ENCODE results near the gene TASP1.

Gene TASP1

DNA sequence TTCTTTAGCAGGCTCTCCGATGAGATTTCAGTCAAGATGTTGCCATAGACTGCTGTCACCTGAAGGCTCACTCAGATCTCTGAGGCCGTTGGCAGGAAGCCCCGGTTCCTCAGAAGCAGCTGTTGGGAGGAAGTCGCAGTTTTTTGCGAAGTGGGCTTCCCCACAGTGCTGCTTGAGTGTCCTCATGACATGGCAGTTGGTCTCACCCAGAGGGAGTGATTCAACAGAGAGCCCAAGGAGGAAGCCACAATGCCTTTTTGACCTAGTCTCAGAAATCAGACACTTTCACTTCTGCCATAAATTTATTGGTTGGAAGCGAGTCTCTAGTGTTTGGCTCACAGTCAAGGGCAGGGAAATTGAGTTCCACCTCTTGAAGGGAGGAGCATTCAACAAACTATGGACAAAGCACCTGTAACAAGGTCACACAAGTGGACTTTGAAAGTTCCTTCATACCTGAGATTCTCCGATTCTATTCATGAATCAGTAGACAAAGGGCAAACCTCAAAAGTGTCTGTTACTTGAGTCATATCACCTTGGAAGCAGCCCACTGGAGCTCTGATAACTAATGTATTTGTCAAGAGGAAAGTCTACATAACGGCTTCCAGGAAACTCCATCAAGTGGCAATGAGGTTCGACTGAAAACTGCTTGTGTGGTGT lies 208.3 kb downstream of the TASP1 start:
- no peak for DNase-seq

DNA sequence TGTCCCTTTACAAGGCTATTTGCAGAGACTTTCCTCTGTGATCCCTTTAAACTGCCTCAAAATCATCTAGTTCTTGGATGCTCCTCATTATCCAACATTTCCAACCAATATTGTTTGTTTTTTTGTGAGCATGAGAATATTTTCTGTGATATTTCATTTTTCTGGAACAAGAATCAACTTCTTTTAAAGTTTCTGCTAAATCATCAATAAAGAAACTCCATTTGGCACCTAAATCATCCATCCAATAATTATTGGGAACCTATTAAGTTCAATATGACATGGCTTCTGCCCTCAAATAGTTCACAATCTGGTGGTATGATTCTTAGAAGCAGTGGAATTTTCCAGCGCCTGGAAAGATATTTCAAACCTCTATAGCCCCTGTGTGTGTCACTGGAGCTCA lies 210.0 kb downstream of the TASP1 start:
- DNase-seq = no peak

DNA sequence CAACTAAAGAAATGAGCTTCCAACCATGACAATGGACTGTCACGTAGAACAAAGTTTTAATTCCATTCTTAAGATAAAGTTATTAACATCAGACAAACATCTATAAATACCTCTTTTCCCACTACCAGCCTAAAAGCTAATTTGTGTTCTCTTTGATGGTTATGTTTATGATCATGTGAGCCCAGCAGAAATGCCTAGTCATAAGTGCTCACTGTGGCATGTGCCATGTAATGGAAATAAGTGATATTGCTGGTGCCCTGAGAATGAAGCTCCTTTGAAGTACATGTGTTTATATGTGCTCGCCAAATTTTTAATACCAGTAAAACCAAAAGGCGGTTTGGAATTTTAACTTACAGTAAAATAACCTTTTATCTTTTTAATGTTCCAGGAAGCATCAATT lies 211.9 kb downstream of the TASP1 start:
- DNase-seq = no peak

DNA sequence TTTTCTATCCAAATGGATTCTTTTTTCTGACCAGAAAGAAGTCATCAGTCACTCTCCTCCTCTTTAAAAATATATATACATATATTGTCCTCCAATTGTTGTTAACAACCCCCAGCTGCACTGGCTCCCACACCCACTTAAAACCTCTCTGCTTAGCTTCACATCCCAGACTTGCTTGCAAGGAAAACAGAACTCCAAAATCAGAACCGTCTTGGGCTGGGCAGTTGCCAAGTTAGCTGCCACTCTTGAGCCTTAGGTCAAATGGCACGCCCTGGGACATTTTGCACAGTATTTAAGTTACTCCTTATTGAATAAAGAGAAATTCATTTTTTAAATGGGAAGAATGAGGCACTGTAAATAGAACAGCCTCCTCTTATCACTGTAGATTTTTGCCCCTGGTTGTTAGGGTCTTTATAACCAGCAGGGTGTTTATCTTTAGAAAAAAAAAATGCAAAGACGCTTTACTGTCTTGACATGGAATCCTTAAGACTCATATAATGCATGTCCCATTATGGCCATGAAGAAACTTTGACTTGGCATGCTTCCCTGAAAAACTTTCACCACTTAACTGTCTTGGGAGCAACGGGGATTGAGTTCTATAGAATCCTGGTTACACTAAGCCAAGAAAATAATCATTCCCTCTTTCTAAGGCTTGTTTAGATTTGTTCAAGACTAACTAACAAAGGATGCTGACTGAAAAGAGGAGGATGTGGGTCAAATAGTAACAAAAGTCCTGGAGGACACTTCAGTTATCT lies 213.2 kb downstream of the TASP1 start:
- DNase-seq = no peak

DNA sequence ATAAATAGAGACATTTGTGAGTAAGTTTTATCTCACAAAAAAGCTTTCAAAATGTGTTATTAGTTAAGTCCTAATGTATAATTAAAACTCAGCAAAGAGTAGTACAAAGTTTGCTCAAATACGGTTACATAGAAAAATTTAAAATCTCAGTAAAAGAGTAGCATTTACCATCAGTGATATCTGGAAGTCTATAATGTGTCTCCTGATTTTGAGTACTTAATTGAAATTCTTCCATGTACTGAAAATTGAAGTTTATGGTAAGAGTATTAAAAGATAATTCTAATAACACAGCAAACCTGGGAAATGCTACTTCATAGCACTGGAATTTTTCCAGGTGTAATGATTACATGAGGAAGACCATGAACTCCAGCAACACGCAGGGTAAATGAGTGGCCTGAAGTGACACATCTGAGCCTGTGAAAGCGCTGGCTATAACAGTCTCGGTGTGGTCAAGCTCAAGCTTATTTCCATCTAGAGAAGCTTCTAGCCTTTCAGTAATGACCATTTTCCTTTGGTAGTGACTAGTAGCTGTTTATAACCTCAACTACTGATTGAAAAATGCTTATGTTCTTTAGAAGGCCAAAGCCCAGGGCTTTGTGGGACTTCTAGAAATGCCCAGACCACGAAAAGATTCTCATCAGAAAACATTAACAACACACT lies 214.4 kb downstream of the TASP1 start:
- no peak for DNase-seq

DNA sequence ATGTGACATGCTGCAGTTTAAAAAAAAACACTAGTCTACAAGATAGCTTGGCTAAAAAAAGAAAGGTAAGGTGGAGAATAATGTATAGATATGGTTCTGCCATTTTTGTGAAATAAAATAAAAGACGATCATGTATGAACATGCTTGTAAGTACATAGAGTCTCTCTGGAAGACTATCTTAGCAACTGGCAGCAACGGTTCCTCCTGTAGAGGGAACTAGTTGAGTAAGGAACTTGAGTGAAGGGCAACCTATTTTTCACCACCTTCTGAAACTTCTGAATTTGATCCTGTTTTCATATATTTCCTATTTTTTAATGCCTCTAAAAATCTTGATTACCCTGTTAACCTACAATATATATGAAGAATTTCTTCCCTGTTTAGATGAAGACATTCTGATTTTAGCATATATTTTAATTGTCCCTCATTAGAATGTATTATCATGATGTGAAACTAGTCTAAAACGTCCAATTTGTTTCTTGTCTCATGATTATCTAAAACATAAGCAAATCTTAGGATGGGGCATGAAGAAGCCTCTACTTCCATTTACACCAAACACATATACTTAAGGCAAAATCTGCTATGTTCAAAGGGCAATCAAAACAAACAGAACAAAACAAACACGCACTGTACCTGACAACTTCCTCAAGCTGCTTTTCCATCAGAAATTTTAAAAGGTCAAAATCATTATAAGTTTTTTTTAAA lies 215.1 kb downstream of the TASP1 start:
- DNase-seq = no peak

DNA sequence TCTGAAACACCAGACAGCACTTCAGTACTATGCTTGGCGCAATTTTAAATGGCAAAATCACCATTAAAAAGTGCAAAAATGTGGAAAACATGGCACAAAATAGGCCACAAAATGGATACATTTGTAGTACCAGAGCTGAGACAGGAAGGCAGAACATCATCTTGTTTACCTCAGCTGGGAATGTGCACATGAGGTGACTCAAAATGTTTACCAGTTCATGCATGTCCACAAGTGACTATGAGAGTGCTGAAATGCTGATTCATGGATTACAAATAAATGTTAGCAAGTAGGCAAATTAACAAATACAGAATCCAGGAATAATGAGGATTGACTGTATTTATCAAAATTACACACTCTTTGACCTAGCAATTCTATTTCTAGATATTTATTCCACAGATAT lies 216.1 kb downstream of the TASP1 start:
- DNase-seq = no peak

DNA sequence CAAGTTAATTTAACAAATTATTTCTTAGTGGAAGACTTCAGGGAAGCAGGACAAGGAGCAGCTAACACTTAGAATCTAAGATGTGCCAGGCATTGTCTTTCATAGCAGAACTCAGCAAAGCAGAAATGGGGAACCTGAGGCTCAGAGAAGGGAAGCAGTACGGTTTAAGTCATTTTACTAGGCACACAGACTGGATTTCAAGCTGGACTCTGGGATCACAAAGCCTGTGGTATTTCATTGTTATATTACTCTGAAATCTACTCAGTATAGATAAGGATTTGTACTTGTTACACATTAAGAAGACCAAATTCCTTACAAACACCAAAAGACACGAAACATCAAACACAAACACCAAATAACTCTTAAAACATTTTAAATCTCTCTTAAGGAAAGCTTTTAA lies 218.1 kb downstream of the TASP1 start:
- no peak for DNase-seq

DNA sequence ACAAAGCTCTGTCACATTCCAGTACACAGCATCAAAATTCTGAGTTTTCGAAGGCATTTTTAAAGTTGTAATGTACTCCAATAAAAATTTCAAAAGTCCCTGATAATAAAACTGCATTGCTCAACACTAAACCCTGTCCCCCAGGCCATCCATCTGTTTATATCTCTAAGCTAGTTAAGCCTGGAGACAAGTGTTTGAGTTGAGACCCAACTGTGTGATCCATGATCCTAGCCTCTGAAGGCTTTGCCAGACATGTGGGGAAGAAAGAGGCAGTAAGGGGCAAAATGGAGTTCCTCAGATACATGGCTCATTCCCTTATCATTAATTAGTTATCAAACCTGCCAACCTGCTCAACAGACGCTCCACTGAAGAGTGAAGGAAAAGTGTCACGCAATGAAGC lies 219.3 kb downstream of the TASP1 start:
- no peak for DNase-seq

DNA sequence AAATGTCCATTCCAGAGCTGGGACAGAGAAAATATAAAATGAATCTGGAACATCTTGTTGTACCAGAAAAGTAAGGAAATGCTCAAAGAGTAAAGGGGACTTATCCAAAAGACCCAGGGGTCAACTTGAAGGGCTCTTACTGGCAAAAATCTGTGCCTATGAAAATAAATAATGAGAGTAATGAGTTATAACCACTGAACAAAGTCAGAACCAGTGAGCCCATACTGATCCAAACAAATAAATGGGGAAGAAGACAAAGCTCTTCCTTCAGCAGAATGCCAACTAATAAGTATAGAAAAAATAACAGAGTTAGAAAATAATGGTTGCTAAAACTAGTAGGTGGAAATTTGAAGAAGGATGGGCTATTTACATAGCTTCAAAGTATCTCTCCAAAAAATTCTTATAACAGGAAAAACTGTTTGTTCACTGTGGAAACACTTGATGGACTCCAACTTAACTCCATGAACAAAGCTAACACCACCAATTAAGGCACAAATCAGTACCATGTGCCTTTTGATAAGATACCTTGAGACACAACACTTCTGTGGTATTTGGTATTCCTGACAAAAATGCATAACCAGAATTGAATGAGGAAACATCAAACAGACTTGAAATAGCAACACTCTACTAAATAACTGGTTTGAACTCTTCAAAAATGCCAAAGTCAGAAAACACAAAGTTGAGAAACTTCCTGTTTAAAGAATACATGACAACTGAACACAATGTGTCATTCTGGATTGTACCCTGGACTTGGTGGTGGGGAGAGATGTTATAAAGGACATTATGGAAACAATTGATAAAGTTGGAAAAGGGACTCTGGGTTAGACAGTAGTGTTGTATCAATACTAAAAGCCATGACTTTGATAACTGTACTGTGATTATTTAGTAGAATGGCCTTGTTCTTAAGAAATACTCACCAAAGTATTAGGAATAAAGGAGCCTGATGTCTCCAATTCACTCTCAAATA lies 220.2 kb downstream of the TASP1 start:
- no peak for DNase-seq

DNA sequence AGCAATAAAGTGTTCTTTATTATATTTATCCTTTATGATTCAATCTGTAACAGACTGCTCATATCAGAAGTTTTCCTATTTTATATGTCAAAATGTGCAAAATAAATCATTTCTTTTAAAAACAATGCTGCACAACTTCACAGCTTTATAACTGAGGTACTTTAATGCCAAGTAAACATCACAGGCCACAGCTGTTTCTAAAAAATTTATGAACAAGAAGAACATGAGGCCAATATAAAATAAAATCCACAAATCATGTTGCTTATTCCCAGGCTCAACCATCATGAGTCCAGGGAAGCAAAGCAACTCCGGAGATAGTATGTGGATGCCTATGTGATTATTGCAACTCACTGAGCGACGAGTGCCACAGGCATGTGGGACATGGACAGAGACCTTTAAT lies 222.2 kb downstream of the TASP1 start:
- no peak for DNase-seq

DNA sequence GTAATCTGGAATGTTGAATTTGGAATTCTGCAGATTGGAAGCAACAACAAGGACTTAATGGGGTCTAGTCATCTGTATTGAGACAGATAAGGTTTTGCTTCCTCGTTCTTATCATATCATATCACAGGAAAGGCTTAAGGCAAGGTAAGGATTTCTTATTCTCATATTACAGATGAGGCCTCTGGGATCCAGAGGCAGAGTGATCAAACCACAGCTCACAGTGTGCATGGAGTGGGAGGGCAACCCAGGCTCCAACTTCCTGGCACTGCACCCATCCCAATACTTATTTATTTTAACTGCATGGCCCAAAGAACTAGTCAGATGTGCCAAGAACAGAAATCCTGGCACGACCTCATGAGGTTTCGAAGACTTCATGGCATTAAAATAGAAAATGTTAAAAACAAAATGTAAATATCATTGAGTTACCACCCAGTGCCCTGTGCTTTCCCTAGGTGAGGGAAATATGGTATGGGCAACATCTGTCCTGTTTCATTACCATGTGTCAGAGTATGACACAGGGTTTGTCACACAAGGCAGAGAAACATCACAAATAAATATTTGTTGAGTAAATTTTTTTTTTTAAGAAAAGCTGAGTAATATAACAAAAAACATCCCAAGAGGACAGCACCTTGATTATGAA lies 225.8 kb downstream of the TASP1 start:
- no peak for DNase-seq

DNA sequence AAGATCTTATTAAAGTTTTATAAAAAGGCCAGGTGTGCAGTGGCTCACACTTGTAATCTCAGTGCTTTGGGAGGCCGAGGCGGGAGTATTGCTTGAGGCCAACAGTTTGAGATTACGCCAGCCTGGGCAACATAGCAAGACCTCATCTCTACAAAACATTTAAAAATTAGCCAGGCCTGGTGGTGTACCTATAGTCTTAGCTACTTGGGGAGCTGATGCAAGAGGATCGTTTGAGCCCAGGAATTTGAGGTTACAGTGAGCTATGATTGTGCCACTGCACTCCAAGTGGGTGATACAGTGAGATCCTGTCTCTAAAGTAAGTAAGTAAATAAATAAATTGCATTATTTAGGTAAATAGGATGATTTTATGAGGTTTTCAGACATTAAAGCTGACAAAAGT lies 234.4 kb downstream of the TASP1 start:
- DNase-seq = no peak

DNA sequence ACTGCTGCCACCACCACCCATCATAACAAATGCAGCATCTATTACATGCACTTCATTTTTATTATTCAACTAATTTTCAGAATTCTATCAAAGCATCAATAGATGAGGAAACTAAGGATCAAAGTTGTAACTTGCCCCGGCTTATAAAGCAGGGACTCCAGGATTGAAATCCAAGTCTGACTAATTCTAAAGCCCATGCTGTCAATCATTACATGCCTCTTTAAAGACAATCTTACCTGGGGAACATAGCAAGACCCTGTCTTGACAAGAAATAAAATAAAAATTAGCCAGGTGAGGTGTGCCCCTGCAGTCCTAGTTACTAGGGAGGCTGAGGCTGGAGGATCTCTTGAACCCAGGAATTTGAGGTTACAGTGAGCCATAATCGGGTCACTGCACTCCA lies 235.3 kb downstream of the TASP1 start:
- no peak for DNase-seq

DNA sequence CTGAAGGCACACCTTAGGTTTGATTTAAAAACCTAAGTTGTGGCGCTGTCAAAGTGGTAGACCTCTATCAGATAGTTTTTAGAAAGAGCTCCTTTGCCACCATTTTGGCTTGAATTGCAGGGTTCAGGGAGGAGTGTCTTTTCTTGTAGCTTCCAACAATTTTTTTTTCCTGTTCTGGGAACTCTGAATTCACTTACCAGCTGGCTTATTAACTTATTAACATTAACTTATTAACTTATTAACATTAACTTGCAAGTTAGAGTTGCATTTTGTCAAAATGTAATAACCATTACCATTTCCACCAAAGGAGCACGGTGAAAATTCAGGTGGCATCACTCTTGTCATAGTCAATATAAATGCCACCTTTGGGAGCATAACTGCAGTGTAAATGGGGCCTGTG lies 235.7 kb downstream of the TASP1 start:
- no peak for DNase-seq

DNA sequence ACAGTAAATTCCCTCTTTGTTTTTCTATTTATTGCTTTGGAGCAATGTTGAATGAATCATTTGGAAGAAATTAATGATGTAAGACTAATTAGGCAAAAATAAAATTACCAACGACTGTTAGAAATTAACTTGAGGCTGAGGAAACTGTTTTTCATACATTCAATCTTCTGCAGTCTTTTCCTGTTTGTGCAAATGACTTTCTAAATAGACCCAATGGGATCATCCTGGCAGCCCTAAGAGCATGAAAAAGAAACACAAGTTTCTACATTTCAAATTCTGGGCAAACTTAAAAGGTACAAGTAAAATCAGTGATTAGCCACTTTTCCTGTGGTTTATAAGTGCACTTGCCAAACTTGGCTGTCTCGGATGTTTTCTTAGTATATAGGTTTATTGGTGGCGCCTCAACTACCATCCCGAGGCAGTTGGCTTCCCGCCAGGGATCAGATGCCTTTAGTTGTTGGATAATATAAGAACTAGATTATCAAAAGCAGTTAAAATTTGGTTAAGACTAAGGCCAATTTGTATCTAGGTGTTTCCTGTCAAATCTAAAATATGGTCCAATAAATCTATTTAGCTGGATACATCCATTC lies 236.5 kb downstream of the TASP1 start:
- DNase-seq = no peak

DNA sequence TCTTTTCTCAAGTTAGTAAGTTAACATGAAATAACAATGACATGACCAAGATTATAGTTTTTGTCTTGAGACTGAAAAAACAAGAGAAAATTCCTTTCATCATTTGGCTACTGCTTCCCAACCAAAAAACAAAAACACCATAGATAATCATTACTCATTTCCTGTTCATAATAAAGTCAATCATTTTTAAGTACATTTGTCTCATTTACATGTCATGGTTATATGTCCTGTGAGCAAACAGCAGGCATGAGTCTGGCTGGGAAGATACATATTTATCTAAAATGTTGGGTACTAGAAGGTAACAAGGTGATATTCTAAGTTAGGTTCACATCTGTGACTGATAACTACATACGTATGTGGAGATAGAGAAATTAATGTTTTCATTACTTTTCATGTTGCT lies 237.1 kb downstream of the TASP1 start:
- DNase-seq = no peak

DNA sequence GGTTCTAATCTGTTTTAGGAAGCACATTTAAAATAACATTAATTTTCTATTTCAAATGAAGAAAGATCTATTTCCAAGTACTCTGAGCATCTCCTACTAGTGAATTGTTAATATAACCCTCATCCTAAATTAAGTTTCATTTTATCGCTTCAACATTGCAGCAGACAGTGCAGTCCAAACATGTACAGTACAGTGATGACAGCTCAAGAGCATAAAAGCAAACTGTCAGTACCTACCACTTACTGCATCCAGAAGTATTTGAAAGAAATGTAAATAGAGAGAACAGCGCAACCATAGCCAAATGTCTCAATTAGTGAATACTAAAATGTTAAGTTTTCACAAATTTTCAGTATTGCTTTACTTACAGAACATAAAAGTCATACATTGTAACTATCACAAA lies 238.3 kb downstream of the TASP1 start:
- no peak for DNase-seq

DNA sequence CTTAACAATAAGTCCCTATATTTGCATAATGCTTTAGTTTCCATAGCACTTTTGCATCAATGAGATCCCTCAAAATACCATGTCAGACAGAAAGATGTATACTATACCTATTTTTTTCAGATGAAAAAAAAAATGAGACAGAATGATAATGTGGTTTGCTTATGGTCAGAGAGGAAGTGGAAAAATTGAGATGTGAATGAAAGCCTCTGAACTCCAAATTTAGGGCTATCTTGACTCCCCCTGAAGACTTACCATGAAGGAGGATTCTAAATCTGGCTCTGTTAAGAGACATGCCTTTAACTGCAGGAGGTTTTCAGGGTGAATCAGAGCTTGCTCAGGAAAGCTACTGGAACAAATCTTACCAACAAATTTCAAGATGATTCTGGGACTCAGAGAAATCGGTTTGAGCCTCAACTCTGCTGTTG lies 241.4 kb downstream of the TASP1 start:
- no peak for DNase-seq

DNA sequence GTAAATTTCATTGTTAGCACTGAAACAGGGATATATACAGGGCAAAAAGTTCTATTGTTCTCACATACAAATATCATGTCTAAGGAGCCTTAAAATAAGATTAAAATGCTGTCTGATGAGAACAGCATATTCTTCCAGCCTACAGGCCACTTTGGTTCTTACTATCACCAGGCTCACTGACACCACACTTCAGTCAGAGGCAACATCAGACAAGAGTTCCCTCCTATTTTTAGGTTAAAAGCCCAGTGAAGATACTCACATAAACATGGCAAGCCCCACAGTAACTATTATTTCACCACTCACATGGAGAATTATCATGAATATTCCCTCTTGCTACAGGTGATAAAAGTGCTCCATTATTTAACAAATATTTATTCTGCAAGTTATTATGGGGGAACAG lies 241.9 kb downstream of the TASP1 start:
- DNase-seq = no peak

DNA sequence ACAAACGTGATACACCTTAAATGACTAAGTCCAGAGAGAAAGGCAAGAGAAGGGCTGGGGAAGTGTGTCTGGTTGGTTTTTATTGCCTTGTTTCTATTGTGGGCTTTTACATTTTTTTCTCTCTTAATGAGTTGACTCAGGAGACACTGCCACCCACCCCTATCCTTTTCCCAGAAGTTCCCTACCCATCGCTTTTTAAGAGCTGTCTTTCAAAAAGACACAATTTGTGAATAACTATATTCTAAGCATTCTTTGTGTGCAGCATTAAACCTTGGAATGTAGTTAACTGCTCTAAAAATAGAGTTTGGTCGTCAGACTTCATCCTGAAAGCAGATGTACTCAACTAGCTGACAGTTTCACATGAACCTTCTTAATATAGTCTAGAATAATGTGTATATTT lies 242.7 kb downstream of the TASP1 start:
- DNase-seq = no peak

DNA sequence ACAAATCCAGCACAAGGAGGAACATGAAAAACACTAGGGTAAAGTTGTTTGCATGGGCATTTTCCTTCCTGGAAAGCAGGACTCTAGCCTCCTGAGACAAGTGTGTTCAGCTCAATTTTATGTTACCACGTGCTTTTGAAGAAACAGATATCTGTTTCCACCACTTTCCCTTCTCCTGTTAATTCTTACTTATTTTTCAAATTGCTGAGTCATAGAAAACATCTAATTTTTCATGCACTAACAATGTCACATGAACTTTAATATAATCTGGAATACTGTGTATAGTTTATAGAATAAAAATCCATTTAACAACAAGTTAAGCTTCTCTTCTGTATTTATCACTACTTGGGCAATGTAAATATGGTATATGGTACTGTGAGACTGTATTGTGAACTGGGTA lies 243.5 kb downstream of the TASP1 start:
- no peak for DNase-seq
